Activated CD4-positive, alpha-beta T cell treated with anti-CD3 and anti-CD28 coated beads, Interleukin-10, Interleukin-2, amounts not matched to agents 100 ng/mL and 50 ng/mL, durations not matched to agents 16 hours and 8 hours (primary cell): ENCODE results near the gene C1QC.

ENCODE experiments used
- DNase-seq: peaks from one replicate; pipeline ENCODE4 v3.0.0-alpha.2; 2020

The C1QC gene

GRCh38 chr1:22643381-22643780 lies at the start of gene C1QC:
Gene C1QC, plus strand, starts transcription at chr1:22643633. Its CDS starts 391 bp downstream, at chr1:22644024.
- DNase-seq = no peak

- no peak for DNase-seq
These were observed 49.0 kb upstream of the C1QC start for GRCh38 chr1:22594396-22594795.

- DNase-seq = no peak
These were observed 48.3 kb upstream of the C1QC start for GRCh38 chr1:22595108-22595507.

GRCh38 chr1:22597301-22597965 lies 46.0 kb upstream of the C1QC start:
- DNase-seq = no peak

GRCh38 chr1:22597996-22598395 lies 45.4 kb upstream of the C1QC start:
- DNase-seq = no peak

- no peak for DNase-seq
These were observed 44.7 kb upstream of the C1QC start for GRCh38 chr1:22598736-22599135.

- DNase-seq = no peak
These were observed 43.2 kb upstream of the C1QC start for GRCh38 chr1:22600071-22600816.

- DNase-seq = no peak
These were observed 42.4 kb upstream of the C1QC start for GRCh38 chr1:22600817-22601605.

- DNase-seq = no peak
These were observed 41.8 kb upstream of the C1QC start for GRCh38 chr1:22601610-22602009.

GRCh38 chr1:22602060-22602740 lies 41.2 kb upstream of the C1QC start:
- no peak for DNase-seq

- DNase-seq = no peak
These were observed 37.3 kb upstream of the C1QC start for GRCh38 chr1:22606161-22606560.

GRCh38 chr1:22607154-22607553 lies 36.3 kb upstream of the C1QC start:
- DNase-seq = no peak

GRCh38 chr1:22608361-22608760 lies 35.1 kb upstream of the C1QC start:
- no peak for DNase-seq

- no peak for DNase-seq
These were observed 34.1 kb upstream of the C1QC start for GRCh38 chr1:22609291-22609690.

GRCh38 chr1:22611530-22611947 lies 31.9 kb upstream of the C1QC start:
- DNase-seq = peak; percentile 15

- DNase-seq = no peak
These were observed 30.5 kb upstream of the C1QC start for GRCh38 chr1:22612671-22613571.

- DNase-seq = no peak
These were observed 29.9 kb upstream of the C1QC start for GRCh38 chr1:22613572-22613918.

- no peak for DNase-seq
These were observed 29.5 kb upstream of the C1QC start for GRCh38 chr1:22613951-22614350.

- no peak for DNase-seq
These were observed 27.5 kb upstream of the C1QC start for GRCh38 chr1:22615886-22616285.

- no peak for DNase-seq
These were observed 26.9 kb upstream of the C1QC start for GRCh38 chr1:22616571-22616970.

- no peak for DNase-seq
These were observed 25.4 kb upstream of the C1QC start for GRCh38 chr1:22618056-22618455.

GRCh38 chr1:22619252-22619651 lies 24.2 kb upstream of the C1QC start:
- DNase-seq = no peak
